DOHH2 (cell line): ENCODE measurements around the gene IL1RAP.

Source experiments
- EZH2phosphoT487 ChIP-seq: fragments of 200-600 bp; sonication (generic); IDR thresholded peaks from 2 replicates; pipeline ENCODE4 v1.6.1; 2017; ENCODE audit warnings: borderline replicate concordance, mild to moderate bottlenecking, antibody characterized with exemption, low read length, moderate library complexity, mixed read lengths
- TF ChIP-seq, protein P1 (sequence below): fragments of 200-600 bp; sonication (generic); IDR thresholded peaks from one replicate; pipeline ENCODE4 v1.5.1; 2014; ENCODE audit warnings: antibody characterized with exemption, mild to moderate bottlenecking, low read depth, low read length; ENCODE audit not compliant: poor library complexity, severe bottlenecking

DNA sequence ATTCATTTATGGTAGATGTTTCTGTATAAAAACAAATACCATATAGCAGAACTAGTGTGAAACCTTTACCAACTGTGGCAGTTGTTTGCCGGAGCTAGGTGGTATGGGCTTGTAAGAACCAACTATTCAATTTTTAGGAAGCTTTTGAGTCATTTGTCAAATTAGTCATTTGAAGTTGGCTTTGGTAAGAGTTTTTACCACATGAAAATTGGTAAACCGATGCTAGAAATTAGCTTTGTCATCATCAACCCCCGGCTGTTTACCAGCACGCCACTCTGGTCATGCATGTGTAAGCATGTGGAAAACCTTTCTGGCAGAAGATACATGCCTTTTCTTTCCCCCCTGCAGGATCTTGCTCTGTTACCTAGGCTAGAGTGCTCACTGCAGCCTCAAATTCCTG, 63.3 kb downstream of the IL1RAP start:
- TF ChIP-seq, protein P1, sequence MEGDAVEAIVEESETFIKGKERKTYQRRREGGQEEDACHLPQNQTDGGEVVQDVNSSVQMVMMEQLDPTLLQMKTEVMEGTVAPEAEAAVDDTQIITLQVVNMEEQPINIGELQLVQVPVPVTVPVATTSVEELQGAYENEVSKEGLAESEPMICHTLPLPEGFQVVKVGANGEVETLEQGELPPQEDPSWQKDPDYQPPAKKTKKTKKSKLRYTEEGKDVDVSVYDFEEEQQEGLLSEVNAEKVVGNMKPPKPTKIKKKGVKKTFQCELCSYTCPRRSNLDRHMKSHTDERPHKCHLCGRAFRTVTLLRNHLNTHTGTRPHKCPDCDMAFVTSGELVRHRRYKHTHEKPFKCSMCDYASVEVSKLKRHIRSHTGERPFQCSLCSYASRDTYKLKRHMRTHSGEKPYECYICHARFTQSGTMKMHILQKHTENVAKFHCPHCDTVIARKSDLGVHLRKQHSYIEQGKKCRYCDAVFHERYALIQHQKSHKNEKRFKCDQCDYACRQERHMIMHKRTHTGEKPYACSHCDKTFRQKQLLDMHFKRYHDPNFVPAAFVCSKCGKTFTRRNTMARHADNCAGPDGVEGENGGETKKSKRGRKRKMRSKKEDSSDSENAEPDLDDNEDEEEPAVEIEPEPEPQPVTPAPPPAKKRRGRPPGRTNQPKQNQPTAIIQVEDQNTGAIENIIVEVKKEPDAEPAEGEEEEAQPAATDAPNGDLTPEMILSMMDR, result no peak
- no peak for TF ChIP-seq EZH2phosphoT487
